Central memory CD8-positive, alpha-beta T cell (primary cell): ENCODE measurements around the gene RCBTB2.
"Not testable (repeated sequence)": the region's sequence is repeated elsewhere in the genome, so short reads cannot be mapped to it uniquely, and the experiment has no call there.

Source experiments
- ATAC-seq: fragments of 150-1000 bp; cut with Tn5 transposase; replicated peaks from 2 replicates; pipeline ENCODE4 v1.10.0; 2022; ENCODE audit warnings: mild to moderate bottlenecking, moderate FRiP score, moderate number of reproducible peaks; ENCODE audit not compliant: poor library complexity, severe bottlenecking; ENCODE audit errors: extremely low read depth
- DNase-seq, 2 donors: peaks; one replicate each; pipeline ENCODE4 v3.0.0; 2021; ENCODE audit warnings: low spot score in 2 of 2
- H3K27ac Mint-ChIP-seq: one replicate; pipeline ENCODE4 v1.8.0; 2022; ENCODE audit warnings: low read depth, mild to moderate bottlenecking, moderate library complexity, mixed read lengths
- H3K27me3 Mint-ChIP-seq: one replicate; pipeline ENCODE4 v1.8.0; 2022; ENCODE audit warnings: mixed read lengths
- H3K36me3 Mint-ChIP-seq: one replicate; pipeline ENCODE4 v1.8.0; 2022; ENCODE audit warnings: mild to moderate bottlenecking, moderate library complexity, mixed read lengths; ENCODE audit not compliant: insufficient read depth
- H3K4me1 Mint-ChIP-seq: one replicate; pipeline ENCODE4 v1.8.0; 2022; ENCODE audit warnings: mixed read lengths
- H3K4me3 Mint-ChIP-seq: one replicate; pipeline ENCODE4 v1.8.0; 2022; ENCODE audit warnings: mild to moderate bottlenecking, moderate library complexity, mixed read lengths
- H3K9me3 Mint-ChIP-seq: one replicate; pipeline ENCODE4 v1.8.0; 2022; ENCODE audit warnings: mixed read lengths

RCBTB2 gene

GRCh38 chr13:48483575-48483974, 49.3 kb downstream of the RCBTB2 start:
- peaks cover 36% of the 10 kb centered on the region for H3K4me1 Mint-ChIP-seq
- no peak overlapping the region for H3K27ac Mint-ChIP-seq
- H3K9me3 Mint-ChIP-seq, result no peaks in the 10 kb centered on the region
- DNase-seq (no peak), ATAC-seq (no peak)
- no peak overlapping the region for H3K4me3 Mint-ChIP-seq
- no peaks in the 10 kb centered on the region for H3K27me3 Mint-ChIP-seq
- H3K36me3 Mint-ChIP-seq, result peaks cover 9% of the 10 kb centered on the region

- Mint-ChIP-seq H3K36me3 (peaks cover 13% of the 10 kb centered on the region), H3K9me3 (no peaks in the 10 kb centered on the region), H3K27me3 (no peaks in the 10 kb centered on the region), H3K4me3 (no peak overlapping the region), H3K4me1 (peaks cover 24% of the 10 kb centered on the region), H3K27ac (no peak overlapping the region)
- ATAC-seq (no peak), DNase-seq (no peak)
These were observed 54.5 kb downstream of the RCBTB2 start for GRCh38 chr13:48478391-48478790.

GRCh38 chr13:48477191-48477855, 55.6 kb downstream of the RCBTB2 start:
- Mint-ChIP-seq H3K36me3 (peaks cover 10% of the 10 kb centered on the region), H3K4me3 (no peak overlapping the region), H3K9me3 (no peaks in the 10 kb centered on the region), H3K27me3 (no peaks in the 10 kb centered on the region), H3K4me1 (peaks cover 15% of the 10 kb centered on the region), H3K27ac (no peak overlapping the region)
- no peak for DNase-seq
- ATAC-seq, result no peak

- no peaks in the 10 kb centered on the region for H3K9me3 Mint-ChIP-seq
- peaks cover 11% of the 10 kb centered on the region for H3K4me1 Mint-ChIP-seq
- H3K4me3 Mint-ChIP-seq, result no peak overlapping the region
- ATAC-seq (no peak), DNase-seq (no peak)
- H3K27me3 Mint-ChIP-seq, result no peaks in the 10 kb centered on the region
- peaks cover 10% of the 10 kb centered on the region for H3K36me3 Mint-ChIP-seq
- no peak overlapping the region for H3K27ac Mint-ChIP-seq
These were observed 56.2 kb downstream of the RCBTB2 start for GRCh38 chr13:48476686-48477085.

GRCh38 chr13:48476215-48476614, 56.7 kb downstream of the RCBTB2 start:
- H3K27me3 Mint-ChIP-seq, result no peaks in the 10 kb centered on the region
- peaks cover 10% of the 10 kb centered on the region for H3K36me3 Mint-ChIP-seq
- peaks cover 11% of the 10 kb centered on the region for H3K4me1 Mint-ChIP-seq
- H3K27ac Mint-ChIP-seq, result no peak overlapping the region
- ATAC-seq, result no peak
- no peak for DNase-seq
- H3K9me3 Mint-ChIP-seq, result no peaks in the 10 kb centered on the region
- H3K4me3 Mint-ChIP-seq, result no peak overlapping the region

- H3K4me3 Mint-ChIP-seq, result no peak overlapping the region
- peaks cover 10% of the 10 kb centered on the region for H3K36me3 Mint-ChIP-seq
- H3K4me1 Mint-ChIP-seq, result peaks cover 11% of the 10 kb centered on the region
- DNase-seq, result no peak
- H3K27ac Mint-ChIP-seq, result no peak overlapping the region
- no peak for ATAC-seq
- no peaks in the 10 kb centered on the region for H3K9me3 Mint-ChIP-seq
- H3K27me3 Mint-ChIP-seq, result no peaks in the 10 kb centered on the region
These were observed 57.6 kb downstream of the RCBTB2 start for GRCh38 chr13:48475230-48475629.

GRCh38 chr13:48457578-48458242, 75.2 kb downstream of the RCBTB2 start:
- H3K4me1 Mint-ChIP-seq, result peaks cover 12% of the 10 kb centered on the region
- DNase-seq (no peak), ATAC-seq (no peak)
- H3K27ac Mint-ChIP-seq, result no peak overlapping the region
- H3K4me3 Mint-ChIP-seq, result no peak overlapping the region
- H3K36me3 Mint-ChIP-seq, result peaks cover 32% of the 10 kb centered on the region
- H3K27me3 Mint-ChIP-seq, result no peaks in the 10 kb centered on the region
- H3K9me3 Mint-ChIP-seq, result no peaks in the 10 kb centered on the region

- no peaks in the 10 kb centered on the region for H3K9me3 Mint-ChIP-seq
- DNase-seq, result no peak
These were observed 76.3 kb downstream of the RCBTB2 start for GRCh38 chr13:48456546-48456945.

GRCh38 chr13:48451196-48451595, 81.7 kb downstream of the RCBTB2 start:
- not testable (repeated sequence) for ATAC-seq, H3K4me3 Mint-ChIP-seq, H3K27ac Mint-ChIP-seq, H3K27me3 Mint-ChIP-seq, H3K9me3 Mint-ChIP-seq, DNase-seq
- peaks cover 22% of the 10 kb centered on the region for H3K4me1 Mint-ChIP-seq
- peaks cover 10% of the 10 kb centered on the region for H3K36me3 Mint-ChIP-seq

More at GRCh38 chr13:48456546-48456945, 76.3 kb downstream of the RCBTB2 start:
- Mint-ChIP-seq H3K27ac (no peak overlapping the region), H3K36me3 (peaks cover 23% of the 10 kb centered on the region), H3K4me3 (no peak overlapping the region), H3K27me3 (no peaks in the 10 kb centered on the region), H3K4me1 (peaks cover 12% of the 10 kb centered on the region)
- ATAC-seq, result no peak

- Mint-ChIP-seq H3K4me1 (peaks cover 18% of the 10 kb centered on the region), H3K36me3 (peaks cover 6% of the 10 kb centered on the region), H3K27ac (no peak overlapping the region), H3K9me3 (peaks cover 6% of the 10 kb centered on the region), H3K4me3 (no peak overlapping the region), H3K27me3 (no peaks in the 10 kb centered on the region)
- no peak for ATAC-seq
- DNase-seq, result no peak
These were observed 83.2 kb downstream of the RCBTB2 start for GRCh38 chr13:48449656-48450055.

- H3K36me3 Mint-ChIP-seq, result peaks cover 6% of the 10 kb centered on the region
- DNase-seq (no peak), ATAC-seq (no peak)
- peaks cover 19% of the 10 kb centered on the region for H3K4me1 Mint-ChIP-seq
- no peak overlapping the region for H3K27ac Mint-ChIP-seq
- H3K27me3 Mint-ChIP-seq, result no peaks in the 10 kb centered on the region
- peaks cover 6% of the 10 kb centered on the region for H3K9me3 Mint-ChIP-seq
- no peak overlapping the region for H3K4me3 Mint-ChIP-seq
These were observed 83.8 kb downstream of the RCBTB2 start for GRCh38 chr13:48448959-48449614.

- H3K9me3 Mint-ChIP-seq, result peaks cover 6% of the 10 kb centered on the region
- H3K36me3 Mint-ChIP-seq, result peaks cover 3% of the 10 kb centered on the region
- H3K4me1 Mint-ChIP-seq, result peaks cover 18% of the 10 kb centered on the region
- peak overlapping the region; percentile 53 for H3K27ac Mint-ChIP-seq
- no peaks in the 10 kb centered on the region for H3K27me3 Mint-ChIP-seq
- H3K4me3 Mint-ChIP-seq, result no peak overlapping the region
- ATAC-seq (no peak), DNase-seq (no peak)
These were observed 84.5 kb downstream of the RCBTB2 start for GRCh38 chr13:48448285-48448958.
